ENCODE results near the gene EIF4E1B. TPM values are rescaled to one million over a fixed set of nuclear protein-coding genes. Genes with fewer than 3 reads are reported as not detected.

EIF4E1B gene
- total RNA-seq, 4 donors from 2014 or later = not detected

- DNase-seq = no peak
- in situ Hi-C loops (cut with MboI; ENCODE audit: low sequenced_read_pairs in 4 of 4) = no loop called here
- TF ChIP-seq CTCF (IDR thresholded peaks at IDR 0.05 in 4 of 5, conservative IDR thresholded peaks at IDR 0.05 in 1 of 5) (no peak), POLR2A (IDR thresholded peaks at IDR 0.05) (no peak)
- H3K27ac ChIP-seq = peak overlapping the region; percentile 47 to 73 (median 61)
- no peaks in the 10 kb centered on the region for H3K9me3 ChIP-seq
- H3K4me3 ChIP-seq = no peak overlapping the region
- H3K27me3 ChIP-seq = no peaks in the 10 kb centered on the region
- no peak for ATAC-seq
- intact Hi-C loops (cut with DNase I; ENCODE audit: low total_unique reads) = loop anchor here (10.0 kb wide), 1 partner anchor 256 kb away; the partner anchor contains the start of genes HIGD2A and NOP16
- H3K36me3 ChIP-seq = no peaks in the 10 kb centered on the region
- H3K4me1 ChIP-seq = peaks cover 0 to 7% of the 10 kb centered on the region in 2 donors
These were observed 10.1 kb downstream of the EIF4E1B start for GRCh38 chr5:176640616-176641015.

- H3K27me3 ChIP-seq = no peaks in the 10 kb centered on the region
- no peak overlapping the region for H3K4me3 ChIP-seq
- H3K9me3 ChIP-seq = no peaks in the 10 kb centered on the region
- H3K27ac ChIP-seq = no peak overlapping the region
- ATAC-seq = no peak
- TF ChIP-seq CTCF (IDR thresholded peaks at IDR 0.05 in 4 of 5, conservative IDR thresholded peaks at IDR 0.05 in 1 of 5) (no peak), POLR2A (IDR thresholded peaks at IDR 0.05) (no peak)
- in situ Hi-C loops (cut with MboI; ENCODE audit: low sequenced_read_pairs in 4 of 4) (no loop called here), intact Hi-C loops (cut with DNase I; ENCODE audit: low total_unique reads) (loop anchor here (10.0 kb wide), 1 partner anchor 258 kb away; the partner anchor contains the start of genes HIGD2A and NOP16)
- no peak for DNase-seq
- peaks cover 8 to 13% of the 10 kb centered on the region in 2 donors for H3K4me1 ChIP-seq
- H3K36me3 ChIP-seq = no peaks in the 10 kb centered on the region
These were observed 12.4 kb downstream of the EIF4E1B start for GRCh38 chr5:176642675-176643490.

- Histone ChIP-seq H3K4me3 (no peak overlapping the region), H3K36me3 (no peaks in the 10 kb centered on the region), H3K9me3 (no peaks in the 10 kb centered on the region), H3K27ac (no peak overlapping the region), H3K4me1 (peaks cover 16 to 19% of the 10 kb centered on the region in 2 donors), H3K27me3 (no peaks in the 10 kb centered on the region)
- DNase-seq (no peak), ATAC-seq (no peak)
- in situ Hi-C loops (cut with MboI; ENCODE audit: low sequenced_read_pairs in 4 of 4) = no loop called here
- no peak for TF ChIP-seq POLR2A (IDR thresholded peaks at IDR 0.05)
- TF ChIP-seq CTCF (IDR thresholded peaks at IDR 0.05 in 4 of 5, conservative IDR thresholded peaks at IDR 0.05 in 1 of 5) = no peak
- intact Hi-C loops (cut with DNase I; ENCODE audit: low total_unique reads) = loop anchor here (10.0 kb wide), 1 partner anchor 259 kb away; the partner anchor contains the start of genes HIGD2A and NOP16
These were observed 13.2 kb downstream of the EIF4E1B start for GRCh38 chr5:176643491-176644219.

GRCh38 chr5:176644294-176644693 lies 13.8 kb downstream of the EIF4E1B start:
- intact Hi-C loops (cut with DNase I; ENCODE audit: low total_unique reads) = loop anchor here (10.0 kb wide), 1 partner anchor 259 kb away; the partner anchor contains the start of genes HIGD2A and NOP16

More at GRCh38 chr5:176644294-176644693, 13.8 kb downstream of the EIF4E1B start:
- TF ChIP-seq CTCF (IDR thresholded peaks at IDR 0.05 in 4 of 5, conservative IDR thresholded peaks at IDR 0.05 in 1 of 5) = no peak
- no peak for TF ChIP-seq POLR2A (IDR thresholded peaks at IDR 0.05)
- Histone ChIP-seq H3K27me3 (no peaks in the 10 kb centered on the region), H3K36me3 (no peaks in the 10 kb centered on the region), H3K4me1 (peaks cover 17 to 19% of the 10 kb centered on the region in 2 donors), H3K9me3 (no peaks in the 10 kb centered on the region), H3K4me3 (no peak overlapping the region), H3K27ac (no peak overlapping the region)
- in situ Hi-C loops (cut with MboI; ENCODE audit: low sequenced_read_pairs in 4 of 4) = no loop called here
- no peak for DNase-seq
- ATAC-seq = no peak
